ENCODE data around the gene ZNF804A. TPM values are rescaled to one million over a fixed set of nuclear protein-coding genes. Genes with fewer than 3 reads are reported as not detected.

ZNF804A gene
- total and polyA plus RNA-seq, 2 of the 8 experiments (the other 6 are each of a cell fraction or from before 2014, with no cell fraction given) = 0.02 TPM; not detected in 1

DNA sequence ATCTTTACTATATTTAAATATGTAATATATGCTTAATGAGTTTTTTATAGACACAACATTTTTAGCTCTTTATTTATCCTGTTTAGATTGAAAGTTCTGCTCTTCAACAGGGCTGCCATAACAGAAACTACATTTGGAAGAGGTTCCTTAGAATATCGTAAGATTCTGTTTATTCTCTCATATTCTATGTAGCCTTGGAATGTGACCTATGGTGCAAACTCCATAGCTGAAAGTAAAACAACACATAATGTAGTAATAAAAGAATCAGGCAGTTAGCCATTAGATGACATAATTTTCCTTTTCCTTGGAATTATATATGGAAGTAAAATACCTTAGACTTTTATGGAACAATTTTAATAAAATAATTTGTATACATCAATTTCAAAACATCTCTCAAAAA is 91.3 kb downstream of the ZNF804A start:
- FAIRE-seq (no peak), DNase-seq (ENCODE audit: low read depth in 1 of 2, low spot score in 2 of 2) (no peak)
- Histone ChIP-seq H4K8ac (ENCODE audit: extremely low read depth, insufficient read depth, low read length) (no peak overlapping the region), H3K9ac (replicated peaks in 1 of 4; ENCODE audit: extremely low read depth in 1 of 4, low read depth in 3 of 4, low read length in 3 of 4) (no peak overlapping the region), H2BK15ac (ENCODE audit: low read length) (no peak overlapping the region), H3K36me3 (ENCODE audit: control insufficient read depth in 2 of 4, insufficient read depth in 4 of 4, low read length in 3 of 4) (no peaks in the 10 kb centered on the region), H3K14ac (ENCODE audit: insufficient read length) (no peak overlapping the region), H3K27ac (ENCODE audit: low read depth, low read length) (no peak overlapping the region), H4K91ac (replicated peaks; ENCODE audit: insufficient read length, low read length) (no peak overlapping the region), H3K79me1 (ENCODE audit: low read depth, low read length) (no peaks in the 10 kb centered on the region), H4K5ac (ENCODE audit: insufficient read length, low read depth, low read length) (no peak overlapping the region), H3K27me3 (replicated peaks in 1 of 4; ENCODE audit: control insufficient read depth in 3 of 4, extremely low read depth in 1 of 4, insufficient read depth in 3 of 4, low read length in 3 of 4) (no peaks in the 10 kb centered on the region), H2BK120ac (replicated peaks; ENCODE audit: low read depth, low read length) (no peak overlapping the region), H3K23ac (ENCODE audit: insufficient read length) (no peak overlapping the region), H2BK5ac (ENCODE audit: low read depth, low read length) (no peak overlapping the region), H3K23me2 (ENCODE audit: low read depth, low read length) (no peaks in the 10 kb centered on the region), H3K56ac (replicated peaks; ENCODE audit: insufficient read length, low read depth, low read length) (no peak overlapping the region), H3K4ac (replicated peaks; ENCODE audit: insufficient read length, low read depth, low read length) (no peak overlapping the region), H2AFZ (ENCODE audit: low read length) (no peak overlapping the region), H4K20me1 (replicated peaks in 1 of 2; ENCODE audit: control insufficient read depth in 1 of 2, insufficient read depth in 2 of 2, low read length in 2 of 2) (no peaks in the 10 kb centered on the region), H3K4me1 (replicated peaks in 1 of 4; ENCODE audit: control insufficient read depth in 3 of 4, insufficient read depth in 4 of 4, low read length in 3 of 4) (no peaks in the 10 kb centered on the region), H3K4me2 (ENCODE audit: insufficient read depth in 1 of 2, low read depth in 2 of 2, low read length in 2 of 2) (no peak overlapping the region), H3K79me2 (ENCODE audit: control insufficient read depth in 1 of 2, insufficient read depth in 2 of 2, low read length in 2 of 2) (no peaks in the 10 kb centered on the region), H3K9me3 (ENCODE audit: insufficient read depth in 2 of 2, low read depth in 1 of 2, low read length in 1 of 2) (no peaks in the 10 kb centered on the region), H3K4me3 (ENCODE audit: extremely low read depth in 1 of 4, insufficient read depth in 2 of 4, low read depth in 3 of 4, low read length in 4 of 4) (no peak overlapping the region), H3K18ac (ENCODE audit: extremely low read depth, low read length) (no peak overlapping the region), H2BK20ac (ENCODE audit: low read length) (no peak overlapping the region), H2BK12ac (ENCODE audit: low read depth, low read length) (no peak overlapping the region), H2AK5ac (ENCODE audit: low read depth, low read length) (no peak overlapping the region)
- WGBS, 2 experiments (ENCODE audit: extremely low coverage in 1 of 2, insufficient coverage in 1 of 2, insufficient read length in 1 of 2, insufficient replicate concordance in 2 of 2, low coverage in 1 of 2, low lambda C conversion rate in 2 of 2, missing lambda C conversion rate in 1 of 2) = 97% methylated on average over 1 of the region's 1 CpG; no CpG with 5 or more reads in 1 of the 2 experiments
- ChIA-PET CTCF (ENCODE audit: partially characterized antibody) (no interaction called here), POLR2A (ENCODE audit: partially characterized antibody) (no interaction called here)
- TF ChIP-seq MAFK (IDR thresholded peaks at IDR 0.05; ENCODE audit: low read depth, low read length) = no peak
- TF ChIP-seq, protein P1, sequence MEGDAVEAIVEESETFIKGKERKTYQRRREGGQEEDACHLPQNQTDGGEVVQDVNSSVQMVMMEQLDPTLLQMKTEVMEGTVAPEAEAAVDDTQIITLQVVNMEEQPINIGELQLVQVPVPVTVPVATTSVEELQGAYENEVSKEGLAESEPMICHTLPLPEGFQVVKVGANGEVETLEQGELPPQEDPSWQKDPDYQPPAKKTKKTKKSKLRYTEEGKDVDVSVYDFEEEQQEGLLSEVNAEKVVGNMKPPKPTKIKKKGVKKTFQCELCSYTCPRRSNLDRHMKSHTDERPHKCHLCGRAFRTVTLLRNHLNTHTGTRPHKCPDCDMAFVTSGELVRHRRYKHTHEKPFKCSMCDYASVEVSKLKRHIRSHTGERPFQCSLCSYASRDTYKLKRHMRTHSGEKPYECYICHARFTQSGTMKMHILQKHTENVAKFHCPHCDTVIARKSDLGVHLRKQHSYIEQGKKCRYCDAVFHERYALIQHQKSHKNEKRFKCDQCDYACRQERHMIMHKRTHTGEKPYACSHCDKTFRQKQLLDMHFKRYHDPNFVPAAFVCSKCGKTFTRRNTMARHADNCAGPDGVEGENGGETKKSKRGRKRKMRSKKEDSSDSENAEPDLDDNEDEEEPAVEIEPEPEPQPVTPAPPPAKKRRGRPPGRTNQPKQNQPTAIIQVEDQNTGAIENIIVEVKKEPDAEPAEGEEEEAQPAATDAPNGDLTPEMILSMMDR (IDR thresholded peaks at IDR 0.05; ENCODE audit: control extremely low read depth in 1 of 3, insufficient read depth in 1 of 3, low read depth in 1 of 3, low read length in 3 of 3) = no peak
- TF ChIP-seq NANOG (IDR thresholded peaks at IDR 0.05; ENCODE audit: insufficient read depth, low read depth, low read length, poor library complexity, severe bottlenecking) = no peak
- TF ChIP-seq SUZ12 (IDR thresholded peaks at IDR 0.05; ENCODE audit: low read length) = no peak
- no peak for TF ChIP-seq FOSL1 (IDR thresholded peaks at IDR 0.05; ENCODE audit: insufficient read depth, low read depth, low read length)
- no peak for TF ChIP-seq KDM4A (IDR thresholded peaks at IDR 0.05; ENCODE audit: low read depth, low read length, severe bottlenecking)
- TF ChIP-seq RXRA (IDR thresholded peaks at IDR 0.05; ENCODE audit: insufficient read depth, low read depth, low read length) = no peak
- no peak for TF ChIP-seq SAP30 (IDR thresholded peaks at IDR 0.05; ENCODE audit: insufficient read depth, insufficient replicate concordance, low read length)
- no peak for TF ChIP-seq GABPA (IDR thresholded peaks at IDR 0.05; ENCODE audit: borderline replicate concordance, insufficient read depth, low read length)
- TF ChIP-seq RFX5 (IDR thresholded peaks at IDR 0.05; ENCODE audit: borderline replicate concordance, low read depth, low read length) = no peak
- no peak for TF ChIP-seq POLR2A (IDR thresholded peaks at IDR 0.05; ENCODE audit: control extremely low read depth in 1 of 2, low read depth in 2 of 2, low read length in 2 of 2)
- TF ChIP-seq TAF7 (optimal IDR thresholded peaks at IDR 0.05; ENCODE audit: borderline replicate concordance, low read depth, low read length) = no peak

Measured in H1 (cell line).